ENCODE data around the gene RFPL4A.
"Not testable (repeated sequence)": the region's sequence is repeated elsewhere in the genome, so short reads cannot be mapped to it uniquely, and the experiment has no call there.

Gene RFPL4A

GRCh38 chr19:55758797-55759196, at the start of gene RFPL4A:
Gene RFPL4A, plus strand, starts transcription at chr19:55759097. Its CDS starts 2,704 bp downstream, at chr19:55761801.
- DNase-seq (ENCODE audit: low read depth), result not testable (repeated sequence)

DNA sequence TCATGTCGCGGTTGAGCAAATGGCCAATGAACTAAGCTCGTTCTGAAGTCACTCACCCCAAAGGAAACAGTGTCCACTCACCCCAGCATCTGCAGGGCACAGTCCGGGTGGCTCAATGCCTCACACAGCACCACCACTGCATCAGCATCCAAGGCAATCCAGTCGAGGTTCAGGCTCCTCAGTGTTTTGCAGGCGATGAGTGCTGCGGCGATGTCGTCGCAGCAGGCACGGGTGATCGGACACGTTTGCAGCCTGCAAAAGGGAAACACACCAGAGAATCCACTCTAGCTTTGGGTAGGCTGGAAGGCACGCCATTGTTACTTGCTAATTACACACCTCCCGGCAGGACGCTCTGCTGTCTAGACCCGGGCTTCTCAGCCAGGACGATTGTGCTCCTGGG, 47.2 kb upstream of the RFPL4A start:
- DNase-seq (ENCODE audit: low read depth), result no peak

GRCh38 chr19:55712804-55713631, 45.9 kb upstream of the RFPL4A start:
- no peak for DNase-seq (ENCODE audit: low read depth)

DNA sequence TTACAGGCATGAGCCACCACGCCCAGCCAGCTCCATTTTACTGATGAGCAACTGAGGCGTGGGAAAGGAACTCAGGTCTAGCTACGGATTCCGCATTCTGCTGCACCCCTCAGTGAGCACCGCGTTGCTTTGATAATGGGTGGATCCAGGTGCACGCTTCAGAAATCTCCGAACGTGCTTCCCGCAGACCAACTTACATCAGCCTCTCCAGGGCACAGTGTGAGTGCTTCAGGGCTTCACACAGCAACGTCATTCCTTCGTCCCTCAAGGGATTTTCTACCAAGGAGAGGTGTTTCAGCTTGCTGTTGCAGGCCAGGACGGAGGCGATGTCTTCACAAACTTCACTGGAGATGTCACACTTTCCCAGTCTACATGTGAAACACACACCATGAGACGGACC, 42.4 kb upstream of the RFPL4A start:
- no peak for DNase-seq (ENCODE audit: low read depth)

DNA sequence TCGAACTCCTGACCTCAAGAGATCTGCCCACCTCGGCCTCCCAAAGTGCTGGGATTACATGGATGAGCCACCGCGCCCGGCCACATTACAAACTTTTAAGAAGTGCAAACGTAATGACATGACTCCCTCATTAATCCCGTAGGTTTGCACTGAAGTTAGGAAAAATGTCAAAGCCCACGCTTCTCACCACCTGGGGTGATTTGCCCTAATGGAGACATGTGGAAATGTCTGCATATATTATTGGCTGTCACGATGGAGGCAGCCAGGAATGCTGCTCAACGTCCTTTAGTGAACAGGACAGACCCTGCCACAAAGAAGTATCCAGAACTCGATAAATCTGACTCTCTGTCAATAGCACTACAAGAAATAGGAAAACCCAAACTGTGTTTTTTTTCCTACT, 41.6 kb upstream of the RFPL4A start:
- DNase-seq (ENCODE audit: low read depth), result no peak

GRCh38 chr19:55717879-55718711, 40.8 kb upstream of the RFPL4A start:
- not testable (repeated sequence) for DNase-seq (ENCODE audit: low read depth)

DNA sequence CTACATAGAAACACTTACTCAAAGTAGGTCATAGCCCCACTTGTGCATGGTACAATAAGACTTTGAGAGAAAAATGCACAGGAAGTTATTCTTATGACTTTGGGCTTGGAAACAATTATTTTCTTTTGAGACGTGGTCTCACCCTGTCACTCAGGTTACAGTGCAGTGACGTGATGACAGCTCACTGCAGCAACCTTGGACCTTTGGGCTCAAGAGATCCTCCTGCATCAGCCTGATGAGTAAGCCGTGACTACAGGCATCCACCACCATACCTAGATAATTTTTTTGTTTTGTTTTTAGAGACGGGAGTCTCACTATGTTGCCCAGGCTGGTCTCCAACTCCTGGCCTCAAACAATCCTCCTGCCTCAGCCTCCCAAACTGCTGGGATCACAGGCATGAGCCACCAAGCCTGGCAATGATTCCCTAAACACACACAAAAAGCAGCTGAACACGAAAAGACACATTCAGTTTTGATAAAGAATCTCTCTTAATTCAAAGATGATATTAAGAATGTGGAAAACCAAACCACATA, 38.6 kb upstream of the RFPL4A start:
- DNase-seq (ENCODE audit: low read depth), result no peak

GRCh38 chr19:55720801-55721200, 38.1 kb upstream of the RFPL4A start:
- DNase-seq (ENCODE audit: low read depth), result no peak

GRCh38 chr19:55723491-55723890, 35.4 kb upstream of the RFPL4A start:
- DNase-seq (ENCODE audit: low read depth), result no peak

DNA sequence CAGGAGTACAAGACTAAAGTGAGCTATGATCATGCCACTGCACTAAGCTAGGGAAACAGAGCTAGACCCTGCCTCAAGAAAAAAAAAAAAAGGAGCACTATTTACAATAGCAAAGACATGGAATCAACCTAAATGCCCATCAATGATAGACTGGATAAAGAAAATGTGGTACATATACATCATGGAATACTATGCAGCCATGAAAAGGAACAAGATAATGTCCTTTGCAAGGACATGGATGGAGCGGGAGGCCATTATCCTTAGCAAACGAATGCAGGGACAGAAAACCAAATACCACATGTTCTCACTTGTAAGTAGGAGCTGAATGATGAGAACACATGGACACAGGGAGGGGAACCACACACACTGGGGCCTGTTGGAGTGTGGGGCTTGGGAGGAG, 28.5 kb upstream of the RFPL4A start:
- not testable (repeated sequence) for DNase-seq (ENCODE audit: low read depth)

DNA sequence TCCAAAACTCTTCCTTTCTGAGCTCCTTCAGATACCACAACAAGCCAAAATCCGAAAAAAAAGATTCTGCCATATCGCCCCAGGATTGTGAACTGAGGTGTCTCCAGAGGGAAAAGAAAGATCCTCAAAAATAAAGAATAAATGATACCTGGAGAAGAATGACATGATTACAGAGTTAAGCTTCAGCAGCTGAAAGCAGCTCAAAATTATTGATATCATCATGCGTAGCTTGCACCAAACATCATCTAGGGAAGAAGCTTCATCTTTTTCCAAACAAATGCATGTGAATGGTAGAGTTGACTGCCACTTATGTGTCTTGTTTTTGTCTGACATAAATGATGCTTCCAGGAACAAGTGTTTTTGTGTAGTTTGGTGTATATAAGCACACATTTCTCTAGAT, 20.6 kb upstream of the RFPL4A start, which contains the start of gene NLRP9:
TSS of gene NLRP9 (minus strand) at position 101 of the 400 bp plus-strand sequence. CDS start at position 73, 28 bp downstream.
- DNase-seq (ENCODE audit: low read depth), result no peak

DNA sequence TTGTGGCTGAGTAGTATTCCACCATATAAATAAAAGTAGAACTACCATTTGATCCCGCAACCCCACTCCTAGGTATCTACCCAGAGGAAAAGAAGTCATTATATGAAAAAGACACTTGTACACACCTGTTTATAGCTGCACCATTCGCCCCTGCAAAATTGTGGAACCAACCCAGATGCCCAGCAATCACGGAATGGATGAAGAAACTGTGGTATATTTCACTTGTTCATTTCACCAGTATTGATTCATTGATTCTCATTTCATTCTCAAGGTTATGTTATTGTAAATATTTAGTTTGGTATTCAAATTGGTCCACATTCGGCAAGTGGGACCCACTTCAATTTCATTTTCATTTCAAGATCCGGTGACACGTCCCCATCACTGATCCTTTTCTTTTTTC, 8.2 kb upstream of the RFPL4A start:
- no peak for DNase-seq (ENCODE audit: low read depth)

DNA sequence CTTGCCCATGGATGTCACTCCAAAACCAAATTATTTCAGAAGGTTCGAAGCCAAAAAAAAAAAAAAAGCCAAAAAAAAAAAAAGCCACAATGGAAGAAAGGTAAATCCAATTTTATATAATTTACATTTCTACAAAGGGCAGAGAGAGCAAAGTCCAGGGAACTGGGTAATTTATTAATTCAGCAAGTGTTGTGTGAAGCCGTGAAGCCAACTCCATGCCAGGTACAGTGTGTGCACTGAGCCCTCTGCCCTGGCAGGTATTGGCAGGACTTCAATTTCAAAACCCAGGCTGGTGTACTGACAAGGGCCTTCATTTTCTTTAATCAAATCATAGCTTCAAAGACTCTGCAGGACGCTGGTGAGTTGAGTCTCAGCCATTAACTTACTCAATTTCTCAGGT, 5.5 kb upstream of the RFPL4A start:
- DNase-seq (ENCODE audit: low read depth), result no peak

GRCh38 chr19:55756808-55757207, 2.1 kb upstream of the RFPL4A start:
- not testable (repeated sequence) for DNase-seq (ENCODE audit: low read depth)

- DNase-seq (ENCODE audit: low read depth), result no peak
These were observed 7.6 kb downstream of the RFPL4A start for GRCh38 chr19:55766466-55766865.

GRCh38 chr19:55768818-55769217, 9.9 kb downstream of the RFPL4A start, which contains the start of gene RFPL4AL1:
Gene RFPL4AL1, plus strand, starts transcription at chr19:55769118. Its CDS starts 2,687 bp downstream, at chr19:55771805.
- not testable (repeated sequence) for DNase-seq (ENCODE audit: low read depth)

GRCh38 chr19:55769632-55770031, 10.7 kb downstream of the RFPL4A start:
- not testable (repeated sequence) for DNase-seq (ENCODE audit: low read depth)

DNA sequence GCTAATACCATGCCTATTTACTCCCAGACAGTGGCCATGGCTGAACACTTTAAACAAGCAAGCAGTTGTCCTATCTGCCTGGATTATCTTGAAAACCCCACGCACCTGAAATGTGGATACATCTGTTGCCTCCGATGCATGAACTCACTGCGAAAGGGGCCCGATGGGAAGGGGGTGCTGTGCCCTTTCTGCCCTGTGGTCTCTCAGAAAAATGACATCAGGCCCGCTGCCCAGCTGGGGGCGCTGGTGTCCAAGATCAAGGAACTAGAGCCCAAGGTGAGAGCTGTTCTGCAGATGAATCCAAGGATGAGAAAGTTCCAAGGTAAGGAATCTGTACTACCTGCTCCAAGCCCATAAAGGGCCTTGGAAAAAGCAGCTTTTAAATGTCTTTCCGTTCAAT, 18.6 kb downstream of the RFPL4A start:
- no peak for DNase-seq (ENCODE audit: low read depth)

DNA sequence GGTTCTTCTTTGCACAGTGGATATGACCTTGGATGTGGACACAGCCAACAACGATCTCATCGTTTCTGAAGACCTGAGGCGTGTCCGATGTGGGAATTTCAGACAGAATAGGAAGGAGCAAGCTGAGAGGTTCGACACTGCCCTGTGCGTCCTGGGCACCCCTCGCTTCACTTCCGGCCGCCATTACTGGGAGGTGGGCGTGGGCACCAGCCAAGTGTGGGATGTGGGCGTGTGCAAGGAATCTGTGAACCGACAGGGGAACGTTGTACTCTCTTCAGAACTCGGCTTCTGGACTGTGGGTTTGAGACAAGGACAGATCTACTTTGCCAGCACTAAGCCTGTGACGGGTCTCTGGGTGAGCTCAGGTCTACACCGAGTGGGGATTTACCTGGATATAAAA, 19.4 kb downstream of the RFPL4A start:
- no peak for DNase-seq (ENCODE audit: low read depth)

GRCh38 chr19:55781112-55781511, 22.2 kb downstream of the RFPL4A start:
- DNase-seq (ENCODE audit: low read depth), result no peak

- DNase-seq (ENCODE audit: low read depth), result no peak
These were observed 36.1 kb downstream of the RFPL4A start for GRCh38 chr19:55795021-55795420.

DNA sequence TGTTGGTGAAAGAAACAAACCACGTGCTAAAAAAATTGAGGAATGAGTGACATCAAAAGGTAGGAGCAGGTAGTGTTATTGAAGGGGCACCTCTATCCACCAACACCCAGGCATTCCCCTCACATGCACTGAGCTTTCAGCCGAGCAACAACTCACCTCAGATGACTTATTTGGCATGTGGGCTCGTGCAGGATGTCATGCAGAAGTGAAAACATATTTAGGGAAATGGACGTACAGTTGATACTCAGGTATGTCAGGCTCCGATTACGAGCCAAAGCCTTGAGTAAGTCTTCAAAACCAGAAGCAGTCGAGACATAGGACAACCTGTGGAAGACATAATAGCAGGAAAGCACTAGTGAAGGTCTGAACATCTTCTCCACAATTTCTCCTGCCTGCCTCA, 42.5 kb downstream of the RFPL4A start:
- no peak for DNase-seq (ENCODE audit: low read depth)

GRCh38 chr19:55802281-55802680, 43.4 kb downstream of the RFPL4A start:
- no peak for DNase-seq (ENCODE audit: low read depth)
